Adipocyte (in vitro differentiated cells): ENCODE results near the gene BLVRA.

ENCODE experiments used
- DNase-seq: peaks from one replicate; pipeline ENCODE4 v3.0.0-alpha.2; 2015; ENCODE audit warnings: low read depth
- H3K27me3 ChIP-seq: replicated peaks from 2 replicates; pipeline ENCODE4 v1.7.0; 2013; ENCODE audit warnings: mild to moderate bottlenecking, low read length, moderate library complexity; ENCODE audit not compliant: control insufficient read depth, insufficient read depth
- H3K36me3 ChIP-seq: 2 replicates; pipeline ENCODE4 v1.7.0; 2013; ENCODE audit warnings: low read length, mild to moderate bottlenecking, moderate library complexity; ENCODE audit not compliant: control insufficient read depth, insufficient read depth, severe bottlenecking
- H3K4me1 ChIP-seq: 2 replicates; pipeline ENCODE4 v1.7.0; 2013; ENCODE audit warnings: mild to moderate bottlenecking, low read length, moderate library complexity; ENCODE audit not compliant: control insufficient read depth, insufficient read depth
- H3K4me3 ChIP-seq: 2 replicates; pipeline ENCODE4 v1.7.0; 2013; ENCODE audit warnings: mild to moderate bottlenecking, low read length, moderate library complexity
- H3K9ac ChIP-seq: 2 replicates; pipeline ENCODE4 v1.7.0; 2013; ENCODE audit warnings: mild to moderate bottlenecking, low read length, moderate library complexity
- H3K9me3 ChIP-seq: 2 replicates; pipeline ENCODE4 v1.7.0; 2013; ENCODE audit warnings: mild to moderate bottlenecking, low read length, moderate library complexity; ENCODE audit not compliant: control insufficient read depth

BLVRA gene

DNA sequence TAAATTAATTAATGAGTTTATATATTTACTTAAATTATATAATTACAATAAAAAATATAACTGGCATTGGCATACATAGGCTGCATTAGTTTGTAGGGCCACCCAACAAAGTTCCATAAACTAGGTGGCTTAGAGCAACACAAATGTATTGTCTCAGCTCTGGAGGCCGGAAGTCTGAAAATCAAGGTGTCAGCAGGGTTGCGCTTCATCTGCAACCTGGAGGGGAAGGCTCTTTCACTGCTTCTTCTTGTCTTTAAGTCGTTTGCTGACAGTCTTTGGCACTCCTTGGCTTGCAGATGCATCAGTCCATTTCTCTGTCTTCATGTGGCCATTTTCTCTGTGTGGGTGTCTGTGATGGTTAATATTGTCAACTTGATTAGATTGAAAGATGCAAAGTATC lies 6.1 kb upstream of the BLVRA start:
- peaks cover 28% of the 10 kb centered on the region for H3K4me1 ChIP-seq
- H3K27me3 ChIP-seq: no peaks in the 10 kb centered on the region
- no peak for DNase-seq
- no peak overlapping the region for H3K9ac ChIP-seq
- no peaks in the 10 kb centered on the region for H3K36me3 ChIP-seq
- H3K9me3 ChIP-seq: no peaks in the 10 kb centered on the region
- no peak overlapping the region for H3K4me3 ChIP-seq

DNA sequence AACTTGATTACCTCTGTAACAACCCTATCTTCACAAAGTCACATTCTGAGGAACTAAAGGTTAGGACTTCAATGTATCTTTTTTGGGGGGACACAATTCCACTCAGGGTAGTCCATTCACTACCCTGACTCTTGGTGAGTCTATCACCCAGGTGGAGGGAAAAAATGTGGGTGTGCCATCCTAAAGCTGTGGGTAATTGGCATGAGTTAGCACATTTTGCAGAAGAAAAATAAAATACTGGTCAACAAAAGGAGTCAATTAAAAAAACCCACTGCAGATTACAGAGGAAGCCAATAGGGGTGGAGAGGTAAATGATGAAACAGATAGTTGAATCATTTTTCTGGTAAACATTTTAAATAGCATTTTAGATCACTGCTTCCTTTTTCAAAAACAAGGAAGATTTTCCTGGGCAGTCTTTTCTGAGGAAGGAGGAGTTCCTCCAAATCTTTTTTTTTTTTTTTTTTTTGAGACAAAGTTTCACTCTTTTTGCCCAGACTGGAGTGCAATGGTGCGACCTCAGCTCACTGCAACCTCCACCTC lies 5.1 kb upstream of the BLVRA start:
- no peak for DNase-seq

DNA sequence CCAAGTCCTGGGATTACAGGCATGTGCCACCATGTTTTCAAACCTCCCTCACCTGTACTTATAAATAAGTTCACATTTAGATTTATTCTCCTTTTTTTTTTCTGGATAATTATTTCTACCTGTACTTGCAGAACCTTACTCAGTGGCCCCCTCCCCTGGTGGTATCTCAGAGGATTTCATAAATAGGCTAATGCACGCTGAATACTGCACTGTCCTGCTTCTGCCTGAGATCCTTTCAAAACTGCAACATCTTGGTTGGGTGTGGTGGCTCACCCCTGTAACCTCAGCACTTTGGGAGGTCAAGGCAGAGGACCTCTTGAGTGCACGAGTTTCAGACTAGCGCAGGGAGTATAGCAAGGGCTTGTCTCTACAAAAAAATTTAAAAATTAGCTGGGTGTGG lies 4.6 kb upstream of the BLVRA start:
- DNase-seq: no peak
- H3K36me3 ChIP-seq: no peaks in the 10 kb centered on the region
- H3K4me3 ChIP-seq: no peak overlapping the region
- no peak overlapping the region for H3K9ac ChIP-seq
- H3K4me1 ChIP-seq: peaks cover 30% of the 10 kb centered on the region
- no peaks in the 10 kb centered on the region for H3K9me3 ChIP-seq
- no peaks in the 10 kb centered on the region for H3K27me3 ChIP-seq

More for the DNA sequence above, 5.1 kb upstream of the BLVRA start:
- H3K9me3 ChIP-seq: no peaks in the 10 kb centered on the region
- H3K4me1 ChIP-seq: peaks cover 30% of the 10 kb centered on the region
- H3K4me3 ChIP-seq: no peak overlapping the region
- no peaks in the 10 kb centered on the region for H3K36me3 ChIP-seq
- no peak overlapping the region for H3K9ac ChIP-seq
- H3K27me3 ChIP-seq: no peaks in the 10 kb centered on the region

DNA sequence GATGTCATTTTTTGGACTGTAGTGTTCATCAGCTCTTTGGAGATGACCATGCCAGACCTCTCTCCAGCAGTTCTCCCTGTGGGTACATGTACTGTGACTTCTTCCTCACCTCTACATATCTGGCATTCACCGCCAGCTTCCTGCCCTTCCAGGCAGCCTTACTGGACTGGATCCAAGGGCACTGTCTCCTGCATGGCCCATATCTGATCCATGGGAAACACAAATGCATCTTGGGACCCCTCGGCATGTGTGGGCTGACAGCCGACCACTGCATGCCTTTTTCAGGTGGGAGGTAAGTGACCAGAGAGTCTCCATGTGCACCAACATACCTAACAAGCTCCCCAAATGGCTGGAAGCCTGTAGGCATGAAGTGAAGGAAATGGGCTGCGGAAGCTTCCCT lies 3.9 kb upstream of the BLVRA start:
- H3K4me3 ChIP-seq: no peak overlapping the region
- H3K9me3 ChIP-seq: no peaks in the 10 kb centered on the region
- H3K27me3 ChIP-seq: no peaks in the 10 kb centered on the region
- no peak for DNase-seq
- no peaks in the 10 kb centered on the region for H3K36me3 ChIP-seq
- H3K9ac ChIP-seq: no peak overlapping the region
- peaks cover 33% of the 10 kb centered on the region for H3K4me1 ChIP-seq

DNA sequence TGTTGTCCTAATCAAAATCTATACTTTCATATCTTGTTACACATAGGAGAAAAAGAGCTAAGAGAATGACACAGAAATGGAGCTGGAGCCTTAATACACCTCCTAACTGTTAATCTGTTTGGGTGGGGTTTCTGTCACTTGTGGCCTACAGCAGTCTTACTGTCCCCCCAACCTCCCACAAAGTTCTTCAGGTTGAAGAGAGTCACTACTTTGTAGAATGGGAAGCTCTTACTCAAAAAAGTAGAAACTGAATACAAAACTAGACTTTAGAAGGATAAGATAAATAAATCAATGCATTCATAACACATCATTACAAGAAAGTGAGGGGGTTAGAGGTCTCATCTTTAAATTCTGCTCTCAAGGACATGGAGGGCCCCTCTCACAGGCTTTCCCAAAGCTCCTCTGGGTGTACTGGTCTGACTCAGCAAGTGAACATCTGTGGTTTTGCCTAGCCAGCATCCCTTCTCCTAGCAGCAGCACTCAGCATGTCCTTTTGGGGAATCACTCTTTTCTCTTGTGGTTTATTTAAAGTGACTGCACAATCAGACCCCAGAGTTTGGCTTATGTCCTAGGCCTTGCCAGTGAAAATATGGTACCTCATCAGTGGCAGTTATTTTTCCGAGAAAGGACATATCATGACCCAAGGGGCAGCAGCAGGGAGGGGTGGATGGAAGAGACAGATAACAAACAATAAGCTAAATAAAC lies 2.0 kb upstream of the BLVRA start:
- DNase-seq: peak; percentile 59
- Histone ChIP-seq H3K4me3 (no peak overlapping the region), H3K9me3 (no peaks in the 10 kb centered on the region), H3K4me1 (peaks cover 20% of the 10 kb centered on the region), H3K36me3 (no peaks in the 10 kb centered on the region), H3K27me3 (no peaks in the 10 kb centered on the region), H3K9ac (no peak overlapping the region)

DNA sequence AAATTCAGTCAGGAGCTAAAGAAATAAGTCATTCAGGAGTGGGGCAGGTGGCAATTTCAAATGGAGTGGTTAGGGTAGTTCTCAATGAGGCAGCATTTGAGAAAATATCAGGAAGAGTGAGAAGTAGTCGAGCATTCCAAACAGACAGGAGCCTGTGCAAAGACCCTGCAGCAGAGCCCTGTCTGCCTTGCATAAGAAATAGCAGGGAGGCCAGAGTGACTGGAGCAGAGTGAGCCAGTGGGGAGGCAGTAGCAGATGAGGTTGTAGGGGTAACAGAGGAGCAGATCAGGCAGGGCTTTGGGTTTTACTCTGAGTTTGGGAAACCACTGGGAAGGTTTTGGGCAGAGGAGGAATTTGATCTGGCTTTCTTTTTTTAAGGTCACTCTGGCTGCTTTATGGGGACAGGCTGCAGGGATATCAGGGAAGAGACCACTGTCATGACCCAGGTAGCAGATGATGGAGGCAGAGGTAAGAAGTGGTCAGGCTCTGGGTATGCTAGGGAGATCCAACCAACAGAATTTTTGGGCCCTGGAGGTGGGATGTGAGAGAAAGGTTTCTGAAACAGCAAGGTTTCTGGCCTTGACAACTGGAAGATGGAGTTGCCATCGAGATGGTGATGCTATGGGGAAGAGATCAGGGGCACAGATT lies 1.3 kb upstream of the BLVRA start:
- H3K27me3 ChIP-seq: no peaks in the 10 kb centered on the region

DNA sequence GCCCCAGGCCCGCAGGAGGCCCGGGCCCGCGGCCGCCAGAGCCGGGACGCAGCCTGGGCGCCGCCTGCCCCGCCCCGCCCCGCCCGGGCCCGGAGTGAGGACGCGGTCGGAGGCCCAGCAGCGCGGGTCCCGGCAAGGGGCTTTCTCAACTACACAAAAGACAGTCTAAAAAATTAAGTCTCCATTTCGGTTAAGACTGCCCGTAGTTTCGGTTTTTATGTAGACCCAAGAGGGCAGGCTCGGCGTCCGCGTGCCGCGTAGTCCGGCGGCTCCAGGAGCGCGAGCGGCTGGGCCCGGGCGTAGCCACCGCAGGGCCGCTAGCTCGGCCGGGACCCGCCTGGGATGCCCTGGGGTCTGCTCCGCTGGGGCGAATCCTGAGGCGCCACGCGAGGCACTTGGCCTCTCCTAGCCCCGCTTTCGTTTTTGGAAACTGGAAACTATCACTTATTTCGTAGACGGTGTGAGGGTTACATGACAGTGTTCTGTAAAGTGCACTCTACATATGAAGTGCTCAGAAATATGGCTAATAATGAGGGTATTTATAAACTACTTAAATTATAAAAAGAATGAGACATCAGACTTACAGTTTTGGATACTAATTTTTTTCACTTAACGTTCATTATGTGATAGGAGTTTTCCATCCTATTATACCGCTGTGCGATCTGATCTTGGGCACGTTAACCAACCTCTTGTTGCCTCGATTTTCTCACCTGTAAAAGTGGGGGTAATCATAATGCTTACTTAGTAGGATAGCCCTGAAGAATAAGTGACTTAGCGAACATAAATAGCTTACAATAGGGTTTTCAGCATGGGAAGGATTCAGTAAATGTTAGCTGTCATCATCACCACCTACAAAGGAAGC lies 573 bp downstream of the BLVRA start:
- Histone ChIP-seq H3K9me3 (no peaks in the 10 kb centered on the region), H3K9ac (peak overlapping the region; percentile 92), H3K4me3 (peak overlapping the region; percentile 91), H3K4me1 (peaks cover 21% of the 10 kb centered on the region), H3K27me3 (no peaks in the 10 kb centered on the region), H3K36me3 (no peaks in the 10 kb centered on the region)
- peak; percentile 80 for DNase-seq

More for the DNA sequence above, 1.3 kb upstream of the BLVRA start:
- H3K4me1 ChIP-seq: peaks cover 25% of the 10 kb centered on the region
- no peak overlapping the region for H3K9ac ChIP-seq
- no peak for DNase-seq
- no peaks in the 10 kb centered on the region for H3K36me3 ChIP-seq
- H3K9me3 ChIP-seq: no peaks in the 10 kb centered on the region
- no peak overlapping the region for H3K4me3 ChIP-seq

DNA sequence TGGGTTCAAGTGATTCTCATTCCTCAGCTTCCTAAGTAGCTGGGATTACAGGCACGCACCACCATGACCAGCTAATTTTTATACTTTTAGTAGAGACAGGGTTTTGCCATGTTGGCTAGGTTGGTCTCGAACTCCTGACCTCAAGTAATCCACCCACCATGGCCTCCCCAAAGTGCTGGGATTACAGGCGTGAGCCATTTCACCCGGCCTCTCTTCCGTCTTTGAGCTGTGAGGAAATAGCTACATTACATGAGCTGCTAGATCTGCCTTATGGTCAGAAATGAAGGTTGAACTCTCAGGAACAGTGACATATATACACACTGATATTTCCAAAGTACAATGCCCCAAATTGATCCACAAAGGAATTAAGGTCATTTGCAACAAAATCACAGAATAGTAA lies 2.4 kb downstream of the BLVRA start:
- Histone ChIP-seq H3K27me3 (no peaks in the 10 kb centered on the region), H3K4me1 (peaks cover 31% of the 10 kb centered on the region), H3K9me3 (no peaks in the 10 kb centered on the region), H3K9ac (no peak overlapping the region), H3K36me3 (no peaks in the 10 kb centered on the region), H3K4me3 (no peak overlapping the region)
- DNase-seq: no peak

DNA sequence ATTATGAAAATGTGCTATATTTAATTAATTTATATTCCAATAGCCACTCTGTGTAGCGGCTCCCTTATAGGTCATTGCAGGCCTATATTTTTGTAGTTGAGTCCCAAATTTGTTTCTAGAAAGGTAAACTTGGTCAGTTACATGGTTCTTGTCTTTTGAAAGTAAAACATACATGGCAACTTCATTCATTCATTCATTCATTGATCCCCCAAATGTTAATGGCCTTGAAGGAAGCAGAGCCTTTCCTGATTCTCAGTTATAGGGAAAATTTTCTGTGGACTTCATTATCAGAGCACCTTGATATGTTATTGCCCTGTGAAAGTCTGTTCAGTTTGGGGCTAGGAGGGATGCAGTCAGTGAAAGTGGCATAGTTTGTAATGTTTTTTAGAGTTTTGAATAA lies 2.9 kb downstream of the BLVRA start:
- Histone ChIP-seq H3K9me3 (no peaks in the 10 kb centered on the region), H3K4me3 (no peak overlapping the region), H3K9ac (no peak overlapping the region), H3K27me3 (no peaks in the 10 kb centered on the region), H3K36me3 (no peaks in the 10 kb centered on the region), H3K4me1 (peaks cover 31% of the 10 kb centered on the region)
- no peak for DNase-seq

DNA sequence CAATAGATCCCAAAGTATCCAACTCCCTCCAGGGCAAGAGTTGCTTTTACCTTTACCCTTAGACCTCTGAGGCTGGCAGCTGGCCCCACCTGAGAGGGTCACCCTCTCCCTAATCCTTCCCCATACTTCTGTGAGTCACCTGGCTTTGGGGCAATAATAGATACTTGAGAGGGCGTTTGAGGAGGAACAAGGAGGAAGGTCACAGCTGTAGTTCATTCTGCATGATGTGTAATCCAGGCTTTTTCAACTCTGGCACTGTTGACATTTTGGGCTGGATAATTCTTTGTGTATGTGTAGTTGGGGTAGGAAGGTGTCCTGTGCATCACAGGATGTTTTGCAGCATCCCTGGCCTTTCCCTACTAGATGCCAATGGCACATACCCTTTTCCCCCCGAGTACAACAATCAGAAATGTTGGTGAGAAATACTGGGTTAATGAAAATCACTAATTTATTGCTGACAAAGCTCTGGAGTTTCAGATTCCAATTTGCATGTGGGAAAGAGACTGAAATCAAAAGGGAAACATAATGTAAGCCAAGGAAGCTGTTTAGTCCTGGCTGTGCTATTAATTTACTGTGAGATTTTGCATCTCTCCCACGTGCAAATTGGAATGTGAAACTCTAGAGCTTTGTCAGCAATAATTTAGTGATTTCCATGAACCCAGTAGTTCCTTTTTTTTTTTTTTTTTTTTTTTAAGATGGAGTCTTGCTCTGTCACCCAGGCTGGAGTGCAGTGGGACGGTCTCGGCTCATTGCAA lies 3.6 kb downstream of the BLVRA start:
- DNase-seq: no peak
- Histone ChIP-seq H3K9ac (no peak overlapping the region), H3K4me3 (no peak overlapping the region), H3K27me3 (no peaks in the 10 kb centered on the region), H3K4me1 (peaks cover 26% of the 10 kb centered on the region), H3K36me3 (no peaks in the 10 kb centered on the region), H3K9me3 (no peaks in the 10 kb centered on the region)
